Hepatocyte (in vitro differentiated cells): ENCODE measurements around the gene SORL1-AS1.

ENCODE experiments used
- DNase-seq: peaks from one replicate; pipeline ENCODE4 v3.0.0-alpha.2; 2016; ENCODE audit warnings: low spot score
- H2AFZ ChIP-seq: fragments of 200-600 bp; sonication (generic); 2 replicates; pipeline ENCODE4 v1.6.0; 2016; ENCODE audit warnings: antibody characterized with exemption, mild to moderate bottlenecking
- H3K27ac ChIP-seq: fragments of 200-600 bp; sonication (generic); 2 replicates; pipeline ENCODE4 v1.5.1; 2016; ENCODE audit warnings: mild to moderate bottlenecking
- H3K27me3 ChIP-seq: fragments of 200-600 bp; sonication (generic); 2 replicates; pipeline ENCODE4 v1.6.1; 2016
- H3K36me3 ChIP-seq: fragments of 200-600 bp; sonication (generic); replicated peaks from 2 replicates; pipeline ENCODE4 v1.5.1; 2016; ENCODE audit warnings: low read depth; ENCODE audit not compliant: insufficient read depth
- H3K4me1 ChIP-seq: fragments of 200-600 bp; sonication (generic); 2 replicates; pipeline ENCODE4 v1.5.1; 2016; ENCODE audit warnings: mild to moderate bottlenecking, moderate library complexity; ENCODE audit not compliant: insufficient read depth
- H3K4me2 ChIP-seq: fragments of 200-600 bp; sonication (generic); 2 replicates; pipeline ENCODE4 v1.6.0; 2016
- H3K4me3 ChIP-seq: fragments of 200-600 bp; sonication (generic); 2 replicates; pipeline ENCODE4 v1.5.1; 2016; ENCODE audit warnings: mild to moderate bottlenecking
- H3K79me2 ChIP-seq: fragments of 200-600 bp; sonication (generic); 2 replicates; pipeline ENCODE4 v1.6.0; 2017; ENCODE audit warnings: mild to moderate bottlenecking
- H3K9me2 ChIP-seq: fragments of 200-600 bp; sonication (generic); replicated peaks from 2 replicates; pipeline ENCODE4 v1.6.0; 2017; ENCODE audit warnings: mild to moderate bottlenecking; ENCODE audit not compliant: insufficient read depth
- H3K9me3 ChIP-seq: fragments of 200-600 bp; sonication (generic); 2 replicates; pipeline ENCODE4 v1.5.1; 2016; ENCODE audit warnings: low read depth, mild to moderate bottlenecking
- H4K20me1 ChIP-seq: fragments of 200-600 bp; sonication (generic); 2 replicates; pipeline ENCODE4 v1.6.0; 2016; ENCODE audit warnings: mild to moderate bottlenecking; ENCODE audit not compliant: insufficient read depth, poor library complexity, severe bottlenecking
- EZH2 ChIP-seq: fragments of 200-600 bp; sonication (generic); IDR thresholded peaks from 2 replicates; pipeline ENCODE4 v1.6.1; 2016; ENCODE audit warnings: antibody characterized with exemption, mild to moderate bottlenecking, borderline replicate concordance
- EZH2phosphoT487 ChIP-seq: fragments of 200-600 bp; sonication (generic); IDR thresholded peaks from one replicate; pipeline ENCODE4 v1.6.1; 2018; ENCODE audit warnings: antibody characterized with exemption, mild to moderate bottlenecking, low read depth, moderate library complexity; ENCODE audit not compliant: unreplicated experiment, severe bottlenecking
- WGBS: methylation state at CpG from one replicate; pipeline ENCODE4 v1.1.6; 2016; ENCODE audit warnings: low lambda C conversion rate; ENCODE audit errors: missing lambda C conversion rate; 5-methylcytosine and 5-hydroxymethylcytosine counted together
- TF ChIP-seq, protein P1 (sequence below): fragments of 200-600 bp; sonication (generic); IDR thresholded peaks from 2 replicates; pipeline ENCODE4 v1.5.1; 2016; ENCODE audit warnings: antibody characterized with exemption, mild to moderate bottlenecking; ENCODE audit not compliant: poor library complexity

SORL1-AS1 gene

GRCh38 chr11:121437686-121438078, 15.1 kb downstream of the SORL1-AS1 start:
- Histone ChIP-seq H3K27ac (no peak overlapping the region), H3K4me3 (no peak overlapping the region), H2AFZ (no peak overlapping the region), H3K9me2 (no peaks in the 10 kb centered on the region), H3K27me3 (no peaks in the 10 kb centered on the region), H3K4me2 (no peak overlapping the region), H3K79me2 (no peaks in the 10 kb centered on the region), H4K20me1 (no peaks in the 10 kb centered on the region), H3K4me1 (no peaks in the 10 kb centered on the region), H3K9me3 (no peaks in the 10 kb centered on the region), H3K36me3 (no peaks in the 10 kb centered on the region)
- WGBS = 82% methylated on average over 4 of the region's 4 CpGs
- DNase-seq = no peak
- TF ChIP-seq EZH2 (no peak), EZH2phosphoT487 (no peak)
- TF ChIP-seq, protein P1, sequence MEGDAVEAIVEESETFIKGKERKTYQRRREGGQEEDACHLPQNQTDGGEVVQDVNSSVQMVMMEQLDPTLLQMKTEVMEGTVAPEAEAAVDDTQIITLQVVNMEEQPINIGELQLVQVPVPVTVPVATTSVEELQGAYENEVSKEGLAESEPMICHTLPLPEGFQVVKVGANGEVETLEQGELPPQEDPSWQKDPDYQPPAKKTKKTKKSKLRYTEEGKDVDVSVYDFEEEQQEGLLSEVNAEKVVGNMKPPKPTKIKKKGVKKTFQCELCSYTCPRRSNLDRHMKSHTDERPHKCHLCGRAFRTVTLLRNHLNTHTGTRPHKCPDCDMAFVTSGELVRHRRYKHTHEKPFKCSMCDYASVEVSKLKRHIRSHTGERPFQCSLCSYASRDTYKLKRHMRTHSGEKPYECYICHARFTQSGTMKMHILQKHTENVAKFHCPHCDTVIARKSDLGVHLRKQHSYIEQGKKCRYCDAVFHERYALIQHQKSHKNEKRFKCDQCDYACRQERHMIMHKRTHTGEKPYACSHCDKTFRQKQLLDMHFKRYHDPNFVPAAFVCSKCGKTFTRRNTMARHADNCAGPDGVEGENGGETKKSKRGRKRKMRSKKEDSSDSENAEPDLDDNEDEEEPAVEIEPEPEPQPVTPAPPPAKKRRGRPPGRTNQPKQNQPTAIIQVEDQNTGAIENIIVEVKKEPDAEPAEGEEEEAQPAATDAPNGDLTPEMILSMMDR = no peak

DNA sequence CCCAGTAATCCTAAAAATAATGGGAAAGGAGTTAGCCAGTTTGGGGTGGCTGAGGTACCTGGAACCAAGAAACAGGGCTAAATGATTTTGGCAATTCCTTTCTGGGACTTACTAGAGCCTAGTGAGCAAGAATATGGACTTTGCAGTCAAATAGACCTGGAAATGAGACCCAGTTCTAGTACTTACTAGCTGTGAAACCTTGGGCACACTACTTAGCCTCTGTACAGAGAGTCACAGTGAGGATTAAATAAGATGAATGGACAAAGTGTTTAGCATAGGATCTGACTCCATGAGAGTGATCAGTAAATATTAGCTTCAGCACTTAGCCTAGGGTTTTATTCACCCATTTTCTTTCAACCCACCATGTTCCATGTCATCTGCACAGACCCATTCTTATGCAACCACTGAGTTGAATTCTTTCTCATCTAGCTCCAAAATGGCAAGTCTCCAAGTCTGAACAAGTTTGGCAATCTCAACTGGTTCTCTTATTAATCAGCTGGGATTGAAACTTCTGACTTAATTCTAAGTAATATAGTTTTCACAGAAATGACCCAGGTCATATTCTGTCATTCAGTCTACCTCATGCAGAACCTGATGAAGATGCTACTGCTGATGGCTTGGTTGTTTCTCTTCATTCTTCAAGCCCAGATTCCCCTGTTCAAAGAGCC, 15.6 kb downstream of the SORL1-AS1 start:
- Histone ChIP-seq H3K9me2 (no peaks in the 10 kb centered on the region), H3K27me3 (no peaks in the 10 kb centered on the region), H3K4me2 (no peak overlapping the region), H2AFZ (no peak overlapping the region), H3K27ac (no peak overlapping the region), H3K4me1 (no peaks in the 10 kb centered on the region), H4K20me1 (no peaks in the 10 kb centered on the region), H3K4me3 (no peak overlapping the region), H3K79me2 (no peaks in the 10 kb centered on the region), H3K36me3 (no peaks in the 10 kb centered on the region), H3K9me3 (no peaks in the 10 kb centered on the region)
- no peak for DNase-seq
- TF ChIP-seq EZH2 (no peak), EZH2phosphoT487 (no peak)
- TF ChIP-seq, protein P1 = no peak

DNA sequence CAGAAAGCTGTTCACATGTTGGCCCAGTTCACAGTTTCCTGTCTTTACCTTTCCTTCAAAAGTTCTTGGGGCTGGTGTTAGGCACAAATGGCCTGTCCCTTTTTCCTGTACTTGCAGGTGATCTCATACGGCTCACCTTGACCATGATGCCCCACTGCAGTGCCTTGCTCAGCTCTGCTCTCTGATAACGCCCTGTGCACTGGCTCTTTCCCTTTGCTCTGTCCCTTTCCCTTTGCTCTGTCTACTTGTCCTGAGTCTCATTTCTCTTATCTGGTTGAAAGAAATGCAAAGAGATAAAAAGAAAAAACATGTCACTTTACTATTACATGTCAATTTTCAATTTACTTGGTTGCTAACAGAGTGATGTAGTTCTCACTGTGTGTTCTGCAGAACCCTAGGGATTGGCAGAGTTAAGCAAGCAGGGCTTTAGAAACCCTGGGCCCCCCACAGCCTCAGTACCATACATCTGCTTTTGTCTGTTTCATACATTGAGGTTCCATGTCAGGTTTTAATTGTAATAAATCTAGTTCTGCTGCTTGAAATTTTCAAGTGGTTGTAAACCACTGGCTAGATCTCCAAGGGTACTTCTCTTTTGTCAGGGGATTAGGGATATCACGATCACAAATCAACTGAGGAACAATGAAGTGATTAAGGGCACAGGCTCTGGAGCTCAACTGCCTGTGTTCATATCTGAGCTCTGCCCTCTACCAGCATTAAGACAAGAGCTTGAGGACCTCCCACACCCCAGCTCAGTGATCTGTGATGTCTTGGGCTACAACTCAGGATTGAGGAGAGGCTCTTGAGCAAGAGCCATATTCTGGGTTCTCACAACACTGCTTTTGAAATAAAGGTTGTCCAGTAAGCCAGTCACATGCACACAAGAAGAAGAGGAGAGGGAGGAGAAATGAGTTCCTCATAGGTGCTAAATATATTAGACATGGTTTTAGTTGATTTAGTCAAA, 16.9 kb downstream of the SORL1-AS1 start:
- 60% methylated on average over 3 of the region's 3 CpGs for WGBS
- Histone ChIP-seq H2AFZ (no peak overlapping the region), H3K36me3 (no peaks in the 10 kb centered on the region), H3K9me2 (no peaks in the 10 kb centered on the region), H3K27ac (peak overlapping the region; percentile 55), H3K4me2 (no peak overlapping the region), H3K79me2 (no peaks in the 10 kb centered on the region), H3K4me1 (no peaks in the 10 kb centered on the region), H3K9me3 (no peaks in the 10 kb centered on the region), H4K20me1 (no peaks in the 10 kb centered on the region), H3K27me3 (no peaks in the 10 kb centered on the region), H3K4me3 (no peak overlapping the region)
- DNase-seq = no peak
- TF ChIP-seq, protein P1 = no peak
- TF ChIP-seq EZH2 = no peak
- no peak for TF ChIP-seq EZH2phosphoT487
